Activated CD8-positive, alpha-beta memory T cell treated with anti-CD3 and anti-CD28 coated beads, Interleukin-2, amount 50 U/mL, for 48 hours (primary cell): ENCODE data around the gene TBCB.
A peak's percentile ranks its signal among the peaks of the same experiment; 100 is the strongest.
"Not testable (repeated sequence)": the region's sequence is repeated elsewhere in the genome, so short reads cannot be mapped to it uniquely, and the experiment has no call there.

Experiments used
- DNase-seq: peaks from one replicate; pipeline ENCODE4 v3.0.0-alpha.2; 2020

TBCB gene

GRCh38 chr19:36115453-36116343, at the start of gene TBCB:
TBCB (plus strand) TSS chr19:36115468; CDS start chr19:36115561, 93 bp downstream.
- peak; percentile 93 for DNase-seq

- DNase-seq, result no peak
Measured at GRCh38 chr19:36067681-36068080, 47.6 kb upstream of the TBCB start.

GRCh38 chr19:36068810-36069499, 46.3 kb upstream of the TBCB start:
- not testable (repeated sequence) for DNase-seq

- DNase-seq, result no peak
Measured at GRCh38 chr19:36072081-36072480, 43.2 kb upstream of the TBCB start.

- no peak for DNase-seq
Measured at GRCh38 chr19:36073121-36073876, 42.0 kb upstream of the TBCB start.

GRCh38 chr19:36079389-36079945, 35.8 kb upstream of the TBCB start:
- DNase-seq, result no peak

- no peak for DNase-seq
Measured at GRCh38 chr19:36081385-36081784, 33.9 kb upstream of the TBCB start.

GRCh38 chr19:36081894-36082293, 33.4 kb upstream of the TBCB start:
- DNase-seq, result no peak

- no peak for DNase-seq
Measured at GRCh38 chr19:36082916-36083315, 32.4 kb upstream of the TBCB start.

GRCh38 chr19:36084231-36085009, 30.8 kb upstream of the TBCB start:
- DNase-seq, result no peak

- DNase-seq, result no peak
Measured at GRCh38 chr19:36086326-36086725, 28.9 kb upstream of the TBCB start.

- no peak for DNase-seq
Measured at GRCh38 chr19:36089847-36090246, 25.4 kb upstream of the TBCB start.

GRCh38 chr19:36090910-36091695, 24.2 kb upstream of the TBCB start:
- no peak for DNase-seq

- no peak for DNase-seq
Measured at GRCh38 chr19:36092566-36092965, 22.7 kb upstream of the TBCB start.

- peak; percentile 68 for DNase-seq
Measured at GRCh38 chr19:36093146-36093662, 22.1 kb upstream of the TBCB start.

GRCh38 chr19:36093687-36094086, 21.6 kb upstream of the TBCB start:
- no peak for DNase-seq

- no peak for DNase-seq
Measured at GRCh38 chr19:36097036-36097435, 18.2 kb upstream of the TBCB start.

GRCh38 chr19:36099166-36099785, 16.0 kb upstream of the TBCB start:
- no peak for DNase-seq

- DNase-seq, result no peak
Measured at GRCh38 chr19:36100476-36100875, 14.8 kb upstream of the TBCB start.

- no peak for DNase-seq
Measured at GRCh38 chr19:36101550-36102327, 13.5 kb upstream of the TBCB start.
